Panc1 (cell line): ENCODE measurements around the gene CSTPP1. TPM values are rescaled to one million over a fixed set of nuclear protein-coding genes. Genes with fewer than 3 reads are reported as not detected.

Experiments used
- ATAC-seq: fragments of 200-7000 bp; cut with Tn5 transposase; 2 replicates; pipeline ENCODE4 v1.9.1; 2020; ENCODE audit warnings: mild to moderate bottlenecking, moderate library complexity
- BruUV-seq: library from RNA; stranded (reverse); fragments of 400-500 nt; replicated peaks from 2 replicates; lab custom pipeline; 2021; lab: Mats Ljungman, UMichigan
- CTCF ChIA-PET: fragments of 300-600 bp; sonication (Branson Sonifier 250); formaldehyde crosslinking; loops from one replicate; lab custom pipeline; 2022; ENCODE audit warnings: antibody characterized with exemption; lab: Charles Lee
- POLR2A ChIA-PET: fragments of 300-600 bp; sonication (Branson Sonifier 250); formaldehyde crosslinking; loops from one replicate; lab custom pipeline; 2022; ENCODE audit warnings: antibody characterized with exemption; lab: Charles Lee
- DNase-seq: peaks from one replicate; pipeline ENCODE4 v3.0.0-alpha.2; 2010; ENCODE audit warnings: low read depth, low spot score
- H3K27ac ChIP-seq: 2 replicates; pipeline ENCODE4 v1.5.1; 2011; ENCODE audit warnings: mild to moderate bottlenecking, low read length, inconsistent platforms
- H3K27me3 ChIP-seq: fragments of 200-500 bp; sonication (Bioruptor generic); 2 replicates; pipeline ENCODE4 v1.6.0; 2014; ENCODE audit warnings: low read length, inconsistent platforms; ENCODE audit not compliant: control insufficient read depth, insufficient read depth
- H3K36me3 ChIP-seq: fragments of 200-500 bp; sonication (Bioruptor generic); 2 replicates; pipeline ENCODE4 v1.5.1; 2014; ENCODE audit warnings: inconsistent platforms, mild to moderate bottlenecking, low read length, moderate library complexity; ENCODE audit not compliant: control insufficient read depth, insufficient read depth
- H3K4me1 ChIP-seq: 2 replicates; pipeline ENCODE4 v1.5.1; 2011; ENCODE audit warnings: inconsistent platforms, mild to moderate bottlenecking, low read length, moderate library complexity; ENCODE audit not compliant: control insufficient read depth, insufficient read depth
- H3K4me3 ChIP-seq, 2 experiments: 2 replicates each; pipeline ENCODE4 v1.5.1; 2011 to 2012; ENCODE audit warnings: low read depth in 2 of 2, low read length in 2 of 2, mild to moderate bottlenecking in 2 of 2, inconsistent platforms in 1 of 2, moderate library complexity in 1 of 2
- H3K9me3 ChIP-seq: fragments of 200-500 bp; sonication (Bioruptor generic); 2 replicates; pipeline ENCODE4 v1.5.1; 2014; ENCODE audit warnings: low read depth, mild to moderate bottlenecking, inconsistent platforms, low read length, moderate library complexity; ENCODE audit not compliant: control insufficient read depth, insufficient read depth
- POLR2AphosphoS5 ChIP-seq: IDR thresholded peaks from 2 replicates; pipeline ENCODE4 v1.6.1; 2012; ENCODE audit warnings: mild to moderate bottlenecking, low read depth, low read length, moderate library complexity
- SIN3A ChIP-seq: IDR thresholded peaks from 2 replicates; pipeline ENCODE4 v1.6.1; 2012; ENCODE audit warnings: low read depth, mild to moderate bottlenecking, low read length, moderate library complexity, borderline replicate concordance; ENCODE audit not compliant: insufficient read depth
- TCF7L2 ChIP-seq: IDR thresholded peaks from 2 replicates; pipeline ENCODE4 v1.6.1; 2011; ENCODE audit warnings: mild to moderate bottlenecking, low read depth, low read length, inconsistent platforms
- in situ Hi-C: cut with HindIII; loops from 2 replicates; pipeline ENCODE4 v1.10.0; 2016; ENCODE audit warnings: low sequenced_read_pairs, low pct_unique_long_range_greater_than_20kb
- intact Hi-C: fragments of 100-400 bp; cut with micrococcal nuclease; formaldehyde crosslinking; loops from one replicate; pipeline ENCODE4 v1.10.0; 2022; ENCODE audit not compliant: unreplicated experiment
- total RNA-seq: library from RNA; stranded (reverse); gene quantifications from one replicate; pipeline ENCODE4 v1.2.1, GENCODE V29; 2021; ENCODE audit not compliant: unreplicated experiment
- TF ChIP-seq, protein P1 (sequence below): fragments of 450-650 bp; IDR thresholded peaks from 2 replicates; pipeline ENCODE4 v1.5.1; 2017; ENCODE audit warnings: mild to moderate bottlenecking
- TF ChIP-seq, protein P2 (sequence below), 2 experiments: IDR thresholded peaks; 2 replicates each; pipeline ENCODE4 v1.6.1; 2011 to 2012; ENCODE audit warnings: low read depth in 2 of 2, control low read depth in 1 of 2, low read length in 1 of 2, mild to moderate bottlenecking in 1 of 2, moderate library complexity in 1 of 2; ENCODE audit not compliant: insufficient read depth in 1 of 2

The CSTPP1 gene
- total RNA-seq, 1 experiment from 2014 or later: 29.0 TPM

DNA sequence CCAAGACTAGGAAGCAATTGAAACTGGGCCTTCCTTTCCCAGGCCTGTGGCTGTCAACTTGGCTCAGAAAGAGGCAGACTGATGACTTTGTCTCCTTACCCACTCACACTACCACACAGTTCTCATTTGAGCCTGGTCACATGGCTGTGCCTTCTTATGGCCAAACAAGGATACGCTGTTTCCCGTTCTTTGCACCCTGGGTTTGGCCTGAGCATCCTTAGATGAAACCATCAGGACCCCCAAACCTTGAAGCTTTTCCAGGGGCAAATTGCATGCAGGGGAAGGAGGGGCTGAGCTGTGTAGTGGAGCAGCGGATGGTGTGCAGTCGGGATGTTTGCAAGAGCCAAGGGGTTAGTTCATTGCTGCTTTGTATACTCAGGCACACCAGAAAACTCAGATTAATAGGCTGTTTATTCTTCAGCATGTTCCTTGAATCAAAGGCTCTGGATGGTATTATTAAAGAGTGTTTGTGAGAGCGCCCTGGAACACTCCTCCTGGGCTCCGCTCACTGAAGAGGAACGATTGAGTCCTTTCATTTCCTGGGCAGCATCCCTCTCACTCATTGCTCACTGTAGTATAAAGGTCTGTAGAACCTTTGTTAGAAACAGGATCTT is 170.3 kb downstream of the CSTPP1 start:
- POLR2A ChIA-PET: no interaction called here
- Histone ChIP-seq H3K27me3 (no peaks in the 10 kb centered on the region), H3K27ac (no peak overlapping the region), H3K4me1 (no peaks in the 10 kb centered on the region), H3K36me3 (no peaks in the 10 kb centered on the region), H3K9me3 (no peaks in the 10 kb centered on the region), H3K4me3 (no peak overlapping the region)
- BruUV-seq: no TSS peak
- DNase-seq (no peak), ATAC-seq (no peak)
- in situ Hi-C loops (no loop called here), intact Hi-C loops (no loop called here)
- CTCF ChIA-PET: no interaction called here
- TF ChIP-seq, protein P1, sequence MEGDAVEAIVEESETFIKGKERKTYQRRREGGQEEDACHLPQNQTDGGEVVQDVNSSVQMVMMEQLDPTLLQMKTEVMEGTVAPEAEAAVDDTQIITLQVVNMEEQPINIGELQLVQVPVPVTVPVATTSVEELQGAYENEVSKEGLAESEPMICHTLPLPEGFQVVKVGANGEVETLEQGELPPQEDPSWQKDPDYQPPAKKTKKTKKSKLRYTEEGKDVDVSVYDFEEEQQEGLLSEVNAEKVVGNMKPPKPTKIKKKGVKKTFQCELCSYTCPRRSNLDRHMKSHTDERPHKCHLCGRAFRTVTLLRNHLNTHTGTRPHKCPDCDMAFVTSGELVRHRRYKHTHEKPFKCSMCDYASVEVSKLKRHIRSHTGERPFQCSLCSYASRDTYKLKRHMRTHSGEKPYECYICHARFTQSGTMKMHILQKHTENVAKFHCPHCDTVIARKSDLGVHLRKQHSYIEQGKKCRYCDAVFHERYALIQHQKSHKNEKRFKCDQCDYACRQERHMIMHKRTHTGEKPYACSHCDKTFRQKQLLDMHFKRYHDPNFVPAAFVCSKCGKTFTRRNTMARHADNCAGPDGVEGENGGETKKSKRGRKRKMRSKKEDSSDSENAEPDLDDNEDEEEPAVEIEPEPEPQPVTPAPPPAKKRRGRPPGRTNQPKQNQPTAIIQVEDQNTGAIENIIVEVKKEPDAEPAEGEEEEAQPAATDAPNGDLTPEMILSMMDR: no peak
- TF ChIP-seq, protein P2, sequence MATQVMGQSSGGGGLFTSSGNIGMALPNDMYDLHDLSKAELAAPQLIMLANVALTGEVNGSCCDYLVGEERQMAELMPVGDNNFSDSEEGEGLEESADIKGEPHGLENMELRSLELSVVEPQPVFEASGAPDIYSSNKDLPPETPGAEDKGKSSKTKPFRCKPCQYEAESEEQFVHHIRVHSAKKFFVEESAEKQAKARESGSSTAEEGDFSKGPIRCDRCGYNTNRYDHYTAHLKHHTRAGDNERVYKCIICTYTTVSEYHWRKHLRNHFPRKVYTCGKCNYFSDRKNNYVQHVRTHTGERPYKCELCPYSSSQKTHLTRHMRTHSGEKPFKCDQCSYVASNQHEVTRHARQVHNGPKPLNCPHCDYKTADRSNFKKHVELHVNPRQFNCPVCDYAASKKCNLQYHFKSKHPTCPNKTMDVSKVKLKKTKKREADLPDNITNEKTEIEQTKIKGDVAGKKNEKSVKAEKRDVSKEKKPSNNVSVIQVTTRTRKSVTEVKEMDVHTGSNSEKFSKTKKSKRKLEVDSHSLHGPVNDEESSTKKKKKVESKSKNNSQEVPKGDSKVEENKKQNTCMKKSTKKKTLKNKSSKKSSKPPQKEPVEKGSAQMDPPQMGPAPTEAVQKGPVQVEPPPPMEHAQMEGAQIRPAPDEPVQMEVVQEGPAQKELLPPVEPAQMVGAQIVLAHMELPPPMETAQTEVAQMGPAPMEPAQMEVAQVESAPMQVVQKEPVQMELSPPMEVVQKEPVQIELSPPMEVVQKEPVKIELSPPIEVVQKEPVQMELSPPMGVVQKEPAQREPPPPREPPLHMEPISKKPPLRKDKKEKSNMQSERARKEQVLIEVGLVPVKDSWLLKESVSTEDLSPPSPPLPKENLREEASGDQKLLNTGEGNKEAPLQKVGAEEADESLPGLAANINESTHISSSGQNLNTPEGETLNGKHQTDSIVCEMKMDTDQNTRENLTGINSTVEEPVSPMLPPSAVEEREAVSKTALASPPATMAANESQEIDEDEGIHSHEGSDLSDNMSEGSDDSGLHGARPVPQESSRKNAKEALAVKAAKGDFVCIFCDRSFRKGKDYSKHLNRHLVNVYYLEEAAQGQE (IDR thresholded peaks at IDR 0.05; ENCODE audit: insufficient read depth in 1 of 2, low read depth in 2 of 2, low read length in 1 of 2): no peak
- TF ChIP-seq POLR2AphosphoS5 (no peak), TCF7L2 (no peak), SIN3A (no peak)

DNA sequence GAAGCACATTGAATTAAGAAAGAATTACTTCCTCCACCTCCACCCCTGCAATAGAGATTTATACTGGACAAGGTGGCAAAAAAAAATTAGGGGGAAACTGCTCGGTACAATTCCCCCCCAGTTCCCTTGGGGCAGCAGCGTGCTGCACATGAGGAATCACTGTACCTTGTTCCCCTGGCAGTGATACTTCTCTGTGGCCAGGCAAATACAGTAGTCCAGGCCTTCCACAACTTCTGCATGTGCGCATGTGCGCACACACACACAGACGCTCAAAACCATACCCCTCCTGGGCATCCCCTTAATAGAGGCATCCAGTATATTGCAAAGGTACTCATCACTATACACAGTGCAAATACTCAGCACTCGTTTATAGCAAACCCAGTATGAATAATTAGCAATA is 171.2 kb downstream of the CSTPP1 start:
- ChIA-PET CTCF (no interaction called here), POLR2A (no interaction called here)
- Histone ChIP-seq H3K9me3 (no peaks in the 10 kb centered on the region), H3K27me3 (no peaks in the 10 kb centered on the region), H3K4me1 (no peaks in the 10 kb centered on the region), H3K36me3 (no peaks in the 10 kb centered on the region), H3K4me3 (no peak overlapping the region), H3K27ac (no peak overlapping the region)
- ATAC-seq (no peak), DNase-seq (no peak)
- intact Hi-C loops: no loop called here
- in situ Hi-C loops: no loop called here
- no TSS peak for BruUV-seq
- TF ChIP-seq POLR2AphosphoS5 (no peak), SIN3A (no peak), TCF7L2 (no peak)
- TF ChIP-seq, protein P2 (IDR thresholded peaks at IDR 0.05; ENCODE audit: insufficient read depth in 1 of 2, low read depth in 2 of 2, low read length in 1 of 2): no peak
- TF ChIP-seq, protein P1: no peak
